Measurements from ENCODE around the gene C12orf50. TPM values are rescaled to one million over a fixed set of nuclear protein-coding genes. Genes with fewer than 3 reads are reported as not detected.

Gene C12orf50
- total RNA-seq, 1 donor from 2014 or later, result 0.07 TPM

GRCh38 chr12:87952850-87953249, 76.4 kb downstream of the C12orf50 start:
- ChIA-PET CTCF (no interaction called here), POLR2A (no interaction called here)
- DNase-seq (no peak), ATAC-seq (ENCODE audit: low read depth) (no peak)
- TF ChIP-seq, protein P1, sequence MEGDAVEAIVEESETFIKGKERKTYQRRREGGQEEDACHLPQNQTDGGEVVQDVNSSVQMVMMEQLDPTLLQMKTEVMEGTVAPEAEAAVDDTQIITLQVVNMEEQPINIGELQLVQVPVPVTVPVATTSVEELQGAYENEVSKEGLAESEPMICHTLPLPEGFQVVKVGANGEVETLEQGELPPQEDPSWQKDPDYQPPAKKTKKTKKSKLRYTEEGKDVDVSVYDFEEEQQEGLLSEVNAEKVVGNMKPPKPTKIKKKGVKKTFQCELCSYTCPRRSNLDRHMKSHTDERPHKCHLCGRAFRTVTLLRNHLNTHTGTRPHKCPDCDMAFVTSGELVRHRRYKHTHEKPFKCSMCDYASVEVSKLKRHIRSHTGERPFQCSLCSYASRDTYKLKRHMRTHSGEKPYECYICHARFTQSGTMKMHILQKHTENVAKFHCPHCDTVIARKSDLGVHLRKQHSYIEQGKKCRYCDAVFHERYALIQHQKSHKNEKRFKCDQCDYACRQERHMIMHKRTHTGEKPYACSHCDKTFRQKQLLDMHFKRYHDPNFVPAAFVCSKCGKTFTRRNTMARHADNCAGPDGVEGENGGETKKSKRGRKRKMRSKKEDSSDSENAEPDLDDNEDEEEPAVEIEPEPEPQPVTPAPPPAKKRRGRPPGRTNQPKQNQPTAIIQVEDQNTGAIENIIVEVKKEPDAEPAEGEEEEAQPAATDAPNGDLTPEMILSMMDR (IDR thresholded peaks at IDR 0.05), result no peak
- Mint-ChIP-seq H3K27me3 (no peaks in the 10 kb centered on the region), H3K4me1 (no peaks in the 10 kb centered on the region), H3K27ac (no peak overlapping the region), H3K36me3 (ENCODE audit: low read depth) (no peaks in the 10 kb centered on the region), H3K9me3 (peaks cover 5% of the 10 kb centered on the region), H3K4me3 (no peak overlapping the region)
- intact Hi-C loops (cut with micrococcal nuclease), result no loop called here

- TF ChIP-seq, protein P1 (IDR thresholded peaks at IDR 0.05), result no peak
- DNase-seq (no peak), ATAC-seq (ENCODE audit: low read depth) (no peak)
- H3K36me3 Mint-ChIP-seq (ENCODE audit: low read depth), result no peaks in the 10 kb centered on the region
- CTCF ChIA-PET, result no interaction called here
- intact Hi-C loops (cut with micrococcal nuclease), result no loop called here
- H3K27me3 Mint-ChIP-seq, result no peaks in the 10 kb centered on the region
- no peak overlapping the region for H3K27ac Mint-ChIP-seq
- H3K4me1 Mint-ChIP-seq, result no peaks in the 10 kb centered on the region
- H3K9me3 Mint-ChIP-seq, result peaks cover 5% of the 10 kb centered on the region
- H3K4me3 Mint-ChIP-seq, result no peak overlapping the region
- POLR2A ChIA-PET, result no interaction called here
These were observed 77.0 kb downstream of the C12orf50 start for GRCh38 chr12:87952223-87952622.

GRCh38 chr12:87943762-87944161, 85.4 kb downstream of the C12orf50 start:
- H3K4me1 Mint-ChIP-seq, result no peaks in the 10 kb centered on the region
- H3K9me3 Mint-ChIP-seq, result no peaks in the 10 kb centered on the region
- no peak overlapping the region for H3K27ac Mint-ChIP-seq
- no peak for DNase-seq
- CTCF ChIA-PET, result no interaction called here
- H3K27me3 Mint-ChIP-seq, result no peaks in the 10 kb centered on the region
- H3K36me3 Mint-ChIP-seq (ENCODE audit: low read depth), result no peaks in the 10 kb centered on the region
- ATAC-seq (ENCODE audit: low read depth), result no peak
- TF ChIP-seq, protein P1 (IDR thresholded peaks at IDR 0.05), result no peak
- POLR2A ChIA-PET, result no interaction called here
- intact Hi-C loops (cut with micrococcal nuclease), result no loop called here
- no peak overlapping the region for H3K4me3 Mint-ChIP-seq

GRCh38 chr12:87943023-87943422, 86.2 kb downstream of the C12orf50 start:
- H3K4me3 Mint-ChIP-seq, result no peak overlapping the region
- H3K27ac Mint-ChIP-seq, result no peak overlapping the region
- intact Hi-C loops (cut with micrococcal nuclease), result no loop called here
- CTCF ChIA-PET, result no interaction called here
- no peak for DNase-seq
- no peaks in the 10 kb centered on the region for H3K4me1 Mint-ChIP-seq
- no peaks in the 10 kb centered on the region for H3K9me3 Mint-ChIP-seq
- TF ChIP-seq, protein P1 (IDR thresholded peaks at IDR 0.05), result no peak
- POLR2A ChIA-PET, result no interaction called here
- no peak for ATAC-seq (ENCODE audit: low read depth)
- no peaks in the 10 kb centered on the region for H3K27me3 Mint-ChIP-seq
- no peaks in the 10 kb centered on the region for H3K36me3 Mint-ChIP-seq (ENCODE audit: low read depth)

DNA sequence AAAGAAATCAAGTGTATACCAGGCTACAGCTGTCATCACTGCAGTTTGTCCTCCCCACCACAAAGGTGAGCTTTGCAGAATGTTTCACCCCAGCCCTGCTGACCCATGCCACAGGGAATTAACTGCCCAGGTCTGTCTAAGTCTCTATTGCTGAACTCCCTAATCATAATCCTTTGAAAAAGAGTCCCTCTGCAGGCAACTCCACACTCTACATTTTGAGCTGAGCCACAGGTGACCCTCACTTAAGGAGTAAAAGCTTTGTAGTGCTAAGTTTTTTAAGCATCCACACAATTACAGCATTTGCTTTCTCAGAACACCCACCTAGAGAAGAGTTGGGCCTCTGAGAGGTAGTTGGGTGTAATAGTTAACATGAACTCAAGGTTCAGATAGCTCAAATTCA, 90.0 kb downstream of the C12orf50 start:
- TF ChIP-seq, protein P1 (IDR thresholded peaks at IDR 0.05), result no peak
- Mint-ChIP-seq H3K4me3 (no peak overlapping the region), H3K9me3 (peaks cover 6% of the 10 kb centered on the region), H3K27me3 (no peaks in the 10 kb centered on the region), H3K36me3 (ENCODE audit: low read depth) (no peaks in the 10 kb centered on the region), H3K27ac (no peak overlapping the region), H3K4me1 (no peaks in the 10 kb centered on the region)
- intact Hi-C loops (cut with micrococcal nuclease), result no loop called here
- ChIA-PET POLR2A (no interaction called here), CTCF (no interaction called here)
- ATAC-seq (ENCODE audit: low read depth) (no peak), DNase-seq (no peak)
